HG03280 (cell line): ENCODE data around the gene SLC35E1.

Source experiments
- ATAC-seq: cut with Tn5 transposase; IDR thresholded peaks from one replicate; pipeline ENCODE4 v1.9.1; 2021; ENCODE audit warnings: mild to moderate bottlenecking, moderate library complexity; ENCODE audit not compliant: unreplicated experiment

Gene SLC35E1

GRCh38 chr19:16504271-16504670, 67.9 kb downstream of the SLC35E1 start:
- ATAC-seq = no peak
